Stimulated activated CD8-positive, alpha-beta memory T cell treated with anti-CD3 and anti-CD28 coated beads, Interleukin-7, amount 100 ng/mL, for 48 hours (primary cell): Measurements from ENCODE around the gene AKAP13.

ENCODE experiments used
- DNase-seq, 2 donors: peaks; one replicate each; pipeline ENCODE4 v3.0.0-alpha.2; 2020; ENCODE audit warnings: low read depth in 1 of 2; ENCODE audit errors: extremely low read depth in 1 of 2

Gene AKAP13

GRCh38 chr15:85496551-85497171, 116.3 kb downstream of the AKAP13 start:
- no peak for DNase-seq

- no peak for DNase-seq
These were observed 116.8 kb downstream of the AKAP13 start for GRCh38 chr15:85497172-85497569.

GRCh38 chr15:85498471-85498870, 118.1 kb downstream of the AKAP13 start:
- no peak for DNase-seq

GRCh38 chr15:85499371-85499887, 119.0 kb downstream of the AKAP13 start:
- DNase-seq: no peak

GRCh38 chr15:85500060-85500708, 119.8 kb downstream of the AKAP13 start:
- DNase-seq: no peak

GRCh38 chr15:85500729-85501128, 120.3 kb downstream of the AKAP13 start:
- DNase-seq: no peak

GRCh38 chr15:85501574-85501973, 121.2 kb downstream of the AKAP13 start:
- no peak for DNase-seq

GRCh38 chr15:85503151-85503799, 122.9 kb downstream of the AKAP13 start:
- DNase-seq: no peak

GRCh38 chr15:85504749-85505676, 124.6 kb downstream of the AKAP13 start:
- no peak for DNase-seq

- DNase-seq: no peak
These were observed 126.7 kb downstream of the AKAP13 start for GRCh38 chr15:85507114-85507513.

GRCh38 chr15:85509973-85510372, 129.6 kb downstream of the AKAP13 start:
- DNase-seq: no peak

- no peak for DNase-seq
These were observed 134.0 kb downstream of the AKAP13 start for GRCh38 chr15:85514413-85514812.

GRCh38 chr15:85515212-85515611, 134.8 kb downstream of the AKAP13 start:
- DNase-seq: no peak

GRCh38 chr15:85517086-85517485, 136.7 kb downstream of the AKAP13 start:
- no peak for DNase-seq

- no peak for DNase-seq
These were observed 138.8 kb downstream of the AKAP13 start for GRCh38 chr15:85518979-85519761.

GRCh38 chr15:85520650-85521049, 140.2 kb downstream of the AKAP13 start:
- no peak for DNase-seq

- DNase-seq: no peak
These were observed 143.1 kb downstream of the AKAP13 start for GRCh38 chr15:85523530-85523929.

- DNase-seq: no peak
These were observed 145.4 kb downstream of the AKAP13 start for GRCh38 chr15:85525755-85526154.

- no peak for DNase-seq
These were observed 147.5 kb downstream of the AKAP13 start for GRCh38 chr15:85527895-85528294.

- no peak for DNase-seq
These were observed 149.7 kb downstream of the AKAP13 start for GRCh38 chr15:85530079-85530478.
